ENCODE data around the gene MTAP.

DNA sequence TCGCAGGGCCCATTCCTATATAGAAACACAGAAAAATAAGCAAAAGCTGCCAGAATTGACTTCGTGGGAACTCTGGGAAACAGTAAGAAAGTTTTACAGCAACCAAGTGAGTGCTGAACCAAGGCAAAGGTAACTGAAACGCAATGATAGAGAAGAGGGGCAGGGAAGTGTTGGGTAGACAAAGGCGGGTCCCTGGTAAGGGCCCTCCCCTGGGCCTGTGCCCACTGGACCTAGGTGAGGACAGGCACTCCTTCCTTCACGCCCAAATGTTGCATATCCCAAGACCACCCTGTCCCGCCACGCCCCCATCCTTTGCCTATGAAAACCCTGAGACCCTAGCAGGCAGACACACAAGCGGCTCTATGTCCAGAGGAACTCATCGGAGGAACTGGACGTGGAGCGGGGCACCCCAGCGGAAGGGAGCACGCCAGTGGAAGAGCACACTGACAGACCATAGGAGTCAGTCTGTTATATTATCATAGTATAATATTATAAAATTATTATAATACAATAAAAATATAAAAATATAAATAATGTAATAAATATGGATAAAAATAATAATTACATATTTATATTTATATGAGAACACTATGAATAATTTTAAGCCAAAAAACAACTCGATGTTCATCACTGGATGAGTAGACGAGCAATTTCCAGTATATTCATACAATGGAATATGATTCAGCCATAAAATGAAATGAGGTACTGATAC is 163.9 kb downstream of the MTAP start:
- TF ChIP-seq POLR2A (IDR thresholded peaks at IDR 0.05; ENCODE audit: low read depth, low read length) (no peak), POLR2AphosphoS5 (IDR thresholded peaks at IDR 0.05; ENCODE audit: low read depth, low read length) (no peak)

Data from GM12892 (cell line).